Dermis blood vessel endothelial cell (primary cell): ENCODE measurements around the gene TJP3. TPM values are rescaled to one million over a fixed set of nuclear protein-coding genes. Genes with fewer than 3 reads are reported as not detected.

Experiments
- DNase-seq: peaks from one replicate; pipeline ENCODE4 v3.0.0; 2010
- total RNA-seq: library from RNA; depleted of rRNA; stranded (reverse); fragments of >200 nt; gene quantifications from 2 replicates; pipeline ENCODE4 v1.2.3, GENCODE V29; 2014

TJP3 gene
- total RNA-seq, 1 donor from 2014 or later, result 0.51 TPM

DNA sequence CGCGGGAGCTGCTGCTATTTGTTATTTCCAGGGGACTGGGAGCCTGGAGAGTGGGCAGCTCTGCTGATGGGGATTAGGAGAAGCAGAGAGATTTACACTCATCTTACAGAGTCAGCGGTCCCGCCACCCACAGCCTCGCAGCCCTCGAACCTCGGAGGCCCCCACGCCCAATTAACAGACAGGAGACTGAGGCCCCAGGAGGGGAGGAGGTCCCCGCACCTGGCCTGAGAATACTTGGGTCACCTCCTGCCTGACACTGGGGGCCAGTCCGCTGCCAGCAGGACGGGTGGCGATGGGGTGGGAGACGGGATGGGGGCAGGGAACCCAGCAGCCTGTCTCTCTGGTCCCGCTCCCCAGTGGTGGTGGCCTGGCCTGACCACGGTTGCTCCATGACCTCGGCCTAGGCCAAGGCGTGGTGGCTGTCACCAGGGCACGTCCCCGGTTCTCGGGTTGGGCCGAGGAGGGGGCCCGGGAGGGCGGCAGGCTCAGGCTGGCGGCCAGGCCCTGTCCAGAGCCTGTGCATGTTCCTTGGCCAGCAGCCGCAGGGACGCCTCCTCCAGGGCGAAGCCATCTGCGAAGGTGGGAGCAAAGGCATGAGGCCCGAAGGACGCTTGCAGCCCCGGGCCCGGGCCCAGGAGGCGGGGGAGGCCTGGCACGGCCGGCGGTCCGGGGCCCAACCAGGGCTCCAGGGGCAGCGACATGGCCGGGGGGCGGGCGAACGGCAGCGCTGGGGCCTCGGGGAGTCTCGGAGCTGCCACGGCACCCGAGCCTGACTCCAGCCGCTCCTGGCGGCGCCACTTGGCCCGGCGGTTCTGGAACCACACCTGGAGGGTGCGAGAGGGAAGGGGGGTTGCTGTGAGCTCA, 62.2 kb downstream of the TJP3 start:
- DNase-seq, result no peak

DNA sequence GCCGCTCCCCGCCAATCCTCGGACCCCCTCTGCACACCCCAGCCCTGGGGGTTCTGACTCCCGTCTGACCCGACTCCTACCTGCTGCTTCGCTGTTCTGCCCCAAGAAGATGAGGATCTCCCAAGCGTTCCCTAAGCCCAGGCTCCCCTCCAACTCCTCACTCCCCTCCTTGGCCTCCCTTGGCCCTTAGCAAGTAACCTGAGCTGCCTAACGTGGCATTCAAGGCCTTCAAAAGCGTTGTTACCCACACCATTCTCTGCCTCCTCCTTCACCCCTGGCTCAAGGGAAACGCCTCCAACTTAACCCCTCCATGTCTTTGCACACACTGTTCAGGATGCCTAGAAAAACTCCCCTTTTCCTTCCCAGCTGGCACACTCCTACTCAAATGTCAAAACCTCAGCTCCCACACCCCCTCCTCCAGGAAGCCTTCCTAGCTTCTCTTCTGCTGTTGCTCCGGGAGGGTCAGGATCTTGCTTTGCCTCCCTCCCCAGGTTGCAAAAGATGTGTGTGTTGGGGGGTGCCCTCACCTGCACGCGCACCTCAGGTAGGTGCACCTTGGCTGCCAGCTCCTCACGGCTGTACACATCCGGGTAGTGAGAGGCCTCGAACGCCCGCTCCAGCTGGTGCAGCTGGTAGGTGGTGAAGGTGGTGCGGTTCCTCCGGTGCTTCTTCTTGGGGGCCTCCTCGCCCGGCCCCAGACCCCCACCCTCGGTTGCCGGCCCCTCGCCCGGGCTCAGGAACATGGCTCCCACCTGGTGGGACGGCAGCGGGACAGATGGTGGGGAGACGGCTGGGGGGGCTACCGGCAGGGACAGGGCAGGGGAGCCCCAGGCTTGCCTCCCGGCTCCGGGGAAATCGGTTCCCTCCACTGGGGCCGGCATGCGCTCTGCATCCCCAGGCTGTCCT, 63.1 kb downstream of the TJP3 start:
- DNase-seq, result no peak

- DNase-seq, result no peak
These were observed 63.8 kb downstream of the TJP3 start, which contains the start of gene RAX2 for GRCh38 chr19:3771906-3772455. RAX2 (minus strand) TSS chr19:3772228; CDS start chr19:3771742, 486 bp downstream.

DNA sequence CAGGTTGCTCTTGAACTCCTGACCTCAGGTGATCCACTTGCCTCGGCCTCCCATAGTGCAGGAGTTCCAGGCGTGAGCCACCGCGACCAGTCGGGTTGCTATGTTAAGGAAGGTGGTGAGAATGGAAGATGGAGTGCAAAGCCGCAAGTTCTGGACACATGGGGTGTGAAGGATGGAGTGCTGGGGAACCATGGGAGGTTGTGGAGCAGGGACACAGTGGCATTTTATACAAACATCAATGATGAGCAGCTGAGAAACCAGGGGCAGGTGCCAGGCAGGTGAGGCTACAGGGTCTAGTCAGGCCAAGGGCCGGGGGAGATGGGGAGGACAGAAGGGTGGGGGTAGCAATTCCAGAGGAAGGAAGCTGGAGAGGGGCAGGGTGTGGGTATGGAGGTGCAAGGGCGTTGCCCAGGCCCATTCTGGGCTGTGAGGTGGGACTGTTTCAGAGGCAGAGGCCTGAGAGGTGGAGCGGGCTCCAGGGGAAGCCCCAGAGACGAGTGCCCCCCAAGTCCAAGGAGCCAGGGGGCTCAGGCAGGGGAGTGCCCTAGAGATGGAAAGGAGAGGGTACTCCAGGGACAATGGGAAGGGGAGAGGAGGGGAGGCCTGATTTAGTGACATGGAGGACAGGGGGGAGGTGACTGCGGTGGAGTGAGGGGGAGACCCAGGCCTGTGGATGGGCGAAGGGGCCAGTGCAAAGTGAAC, 65.8 kb downstream of the TJP3 start:
- DNase-seq, result no peak

- DNase-seq, result no peak
These were observed 66.6 kb downstream of the TJP3 start for GRCh38 chr19:3774621-3775373.

GRCh38 chr19:3775374-3775711, 67.2 kb downstream of the TJP3 start:
- DNase-seq, result no peak

- DNase-seq, result no peak
These were observed 67.6 kb downstream of the TJP3 start for GRCh38 chr19:3775831-3776230.

- no peak for DNase-seq
These were observed 68.4 kb downstream of the TJP3 start for GRCh38 chr19:3776479-3777040.

DNA sequence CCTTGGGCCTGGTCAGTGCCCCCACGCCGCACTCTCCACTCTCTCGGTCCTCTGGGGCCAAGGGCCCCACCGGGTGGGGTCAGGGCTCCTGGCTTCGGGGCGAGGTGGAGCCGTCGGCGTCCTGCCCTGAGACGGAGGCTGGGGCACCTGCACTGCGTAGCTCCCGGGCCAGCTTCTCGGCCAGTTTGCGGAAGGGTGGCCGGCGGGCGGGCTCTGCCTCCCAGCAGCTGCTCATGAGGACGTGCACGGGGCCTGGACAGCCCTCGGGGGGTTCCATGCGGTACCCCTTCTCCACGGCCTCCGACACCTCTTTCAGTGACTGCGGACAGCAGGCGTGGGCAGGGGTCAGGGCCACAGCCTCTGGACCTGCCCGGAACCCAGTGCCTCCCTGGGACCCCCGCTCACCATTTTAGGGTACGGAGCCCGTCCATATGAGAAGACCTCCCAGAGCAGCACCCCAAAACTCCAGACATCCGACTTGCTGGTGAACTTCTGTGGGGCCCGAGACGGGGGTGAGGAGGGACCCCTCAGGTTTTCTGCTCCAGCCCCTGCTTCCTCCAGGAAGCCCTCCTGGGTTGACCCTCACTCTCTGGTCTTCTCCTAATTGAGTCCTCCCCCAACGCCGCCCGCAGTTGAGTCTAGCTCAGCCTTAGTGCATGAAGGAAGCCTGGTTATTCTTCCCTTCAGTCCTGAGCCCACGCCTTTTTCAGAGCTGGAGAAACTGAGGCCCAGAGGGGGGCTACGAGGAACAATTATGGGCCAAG, 70.1 kb downstream of the TJP3 start:
- no peak for DNase-seq

- no peak for DNase-seq
These were observed 70.9 kb downstream of the TJP3 start for GRCh38 chr19:3778899-3779723.

GRCh38 chr19:3780786-3781304, 72.7 kb downstream of the TJP3 start:
- DNase-seq, result no peak

GRCh38 chr19:3781603-3782002, 73.4 kb downstream of the TJP3 start:
- no peak for DNase-seq

GRCh38 chr19:3782330-3782729, 74.1 kb downstream of the TJP3 start:
- DNase-seq, result no peak

DNA sequence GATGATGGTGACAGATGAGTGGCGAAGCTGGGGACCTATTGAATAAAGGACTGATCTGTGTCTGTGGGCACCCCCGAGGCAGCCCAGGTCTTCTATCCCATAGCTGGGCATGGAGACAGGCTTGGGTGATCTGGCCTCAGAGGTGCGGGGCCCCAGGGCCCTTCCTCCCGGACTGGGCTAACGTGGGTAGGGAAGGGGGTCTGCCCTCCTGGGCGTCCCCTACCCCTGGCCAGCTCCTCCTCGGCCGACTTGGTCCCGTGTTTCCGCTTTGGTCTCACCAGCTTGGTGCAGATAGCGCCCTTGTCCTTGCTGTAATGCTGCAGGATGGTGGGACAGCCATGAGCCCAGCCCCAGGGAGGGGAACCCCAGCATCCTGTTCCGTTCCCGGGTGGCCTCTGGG, 74.7 kb downstream of the TJP3 start:
- no peak for DNase-seq

DNA sequence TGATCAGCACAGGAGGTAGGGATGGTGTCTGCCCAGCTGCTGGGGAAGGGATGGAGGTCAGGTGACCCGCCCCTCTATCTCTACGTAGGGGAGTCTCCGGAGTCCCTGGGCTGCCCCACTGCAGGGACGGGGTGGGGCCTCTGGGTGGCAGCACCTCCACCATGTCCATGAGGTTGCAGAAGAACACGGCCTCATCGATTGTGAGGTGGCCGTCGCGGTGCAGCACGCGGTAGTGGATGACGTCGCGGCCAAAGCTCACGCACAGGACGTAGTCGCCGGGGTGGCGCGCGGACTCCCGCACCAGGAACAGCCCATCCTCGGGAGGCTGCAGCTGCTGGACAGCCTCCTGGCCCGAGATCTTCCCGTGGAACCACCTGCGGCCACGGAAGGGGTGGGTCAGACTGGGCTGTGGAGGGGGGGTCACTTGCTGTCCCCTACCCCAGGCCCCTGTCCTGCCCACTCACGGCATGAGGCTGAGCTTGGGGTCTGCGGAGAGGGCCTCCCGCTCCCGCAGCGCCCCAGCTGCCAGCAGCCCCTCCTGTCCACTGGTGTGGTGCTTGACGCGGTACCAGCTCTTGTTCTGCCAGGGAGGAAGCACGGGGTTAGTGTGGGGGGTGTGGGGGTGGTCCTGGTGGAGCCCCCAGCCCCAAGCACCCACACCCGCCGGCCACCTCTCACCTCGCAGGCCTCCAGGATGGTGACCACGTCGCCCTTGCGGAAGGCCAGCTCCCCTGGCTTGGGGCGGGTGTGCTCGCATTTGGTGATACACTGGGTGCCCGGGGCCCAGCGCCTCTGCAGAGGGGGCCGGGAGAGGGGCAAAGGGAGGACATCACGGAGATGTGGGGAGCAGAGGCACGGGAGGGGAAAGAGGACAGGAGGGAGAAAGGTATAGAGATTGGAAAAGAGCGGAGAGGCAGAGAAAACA, 75.7 kb downstream of the TJP3 start:
- peak; percentile 22 for DNase-seq

GRCh38 chr19:3784607-3785450, 76.6 kb downstream of the TJP3 start:
- DNase-seq, result no peak

GRCh38 chr19:3785451-3785937, 77.3 kb downstream of the TJP3 start:
- no peak for DNase-seq
